ENCODE results near the gene MED28.

- TF ChIP-seq POLR2A (IDR thresholded peaks at IDR 0.05; ENCODE audit: low read depth, low read length): no peak
- no peak for TF ChIP-seq POLR2AphosphoS5 (IDR thresholded peaks at IDR 0.05; ENCODE audit: low read depth, low read length)
These were observed 32.9 kb downstream of the MED28 start for GRCh38 chr4:17647176-17647806.
